ENCODE measurements around the gene CEP350.

CEP350 gene

GRCh38 chr1:179926850-179927205 is 27.8 kb upstream of the CEP350 start:
- Histone ChIP-seq H3K27ac (ENCODE audit: low read length) (no peak overlapping the region), H3K9me3 (ENCODE audit: control insufficient read depth in 1 of 2, low read length in 2 of 2) (no peaks in the 10 kb centered on the region), H3K36me3 (ENCODE audit: control insufficient read depth in 1 of 2, insufficient read depth in 2 of 2, low read length in 2 of 2) (peaks cover 0 to 6% of the 10 kb centered on the region in 2 donors), H3K4me3 (ENCODE audit: low read depth in 1 of 2, low read length in 2 of 2) (no peak overlapping the region), H3K27me3 (ENCODE audit: low read depth, low read length) (no peaks in the 10 kb centered on the region), H3K4me1 (ENCODE audit: control insufficient read depth in 1 of 2, insufficient read depth in 2 of 2, low read length in 2 of 2) (peaks cover 0 to 7% of the 10 kb centered on the region in 2 donors)

- Histone ChIP-seq H3K4me3 (ENCODE audit: low read depth in 1 of 2, low read length in 2 of 2) (no peak overlapping the region), H3K4me1 (ENCODE audit: control insufficient read depth in 1 of 2, insufficient read depth in 2 of 2, low read length in 2 of 2) (no peaks in the 10 kb centered on the region), H3K9me3 (ENCODE audit: control insufficient read depth in 1 of 2, low read length in 2 of 2) (no peaks in the 10 kb centered on the region), H3K27me3 (ENCODE audit: low read depth, low read length) (no peaks in the 10 kb centered on the region), H3K36me3 (ENCODE audit: control insufficient read depth in 1 of 2, insufficient read depth in 2 of 2, low read length in 2 of 2) (no peaks in the 10 kb centered on the region), H3K27ac (ENCODE audit: low read length) (no peak overlapping the region)
These were observed 24.4 kb upstream of the CEP350 start for GRCh38 chr1:179929955-179930798.

- Histone ChIP-seq H3K4me3 (ENCODE audit: low read depth in 1 of 2, low read length in 2 of 2) (no peak overlapping the region), H3K27me3 (ENCODE audit: low read depth, low read length) (no peaks in the 10 kb centered on the region), H3K36me3 (ENCODE audit: control insufficient read depth in 1 of 2, insufficient read depth in 2 of 2, low read length in 2 of 2) (no peaks in the 10 kb centered on the region), H3K9me3 (ENCODE audit: control insufficient read depth in 1 of 2, low read length in 2 of 2) (no peaks in the 10 kb centered on the region), H3K27ac (ENCODE audit: low read length) (no peak overlapping the region), H3K4me1 (ENCODE audit: control insufficient read depth in 1 of 2, insufficient read depth in 2 of 2, low read length in 2 of 2) (no peaks in the 10 kb centered on the region)
These were observed 23.7 kb upstream of the CEP350 start for GRCh38 chr1:179930867-179931266.

- H3K27ac ChIP-seq (ENCODE audit: low read length): no peak overlapping the region
- no peaks in the 10 kb centered on the region for H3K9me3 ChIP-seq (ENCODE audit: control insufficient read depth in 1 of 2, low read length in 2 of 2)
- no peaks in the 10 kb centered on the region for H3K4me1 ChIP-seq (ENCODE audit: control insufficient read depth in 1 of 2, insufficient read depth in 2 of 2, low read length in 2 of 2)
- no peak overlapping the region for H3K4me3 ChIP-seq (ENCODE audit: low read depth in 1 of 2, low read length in 2 of 2)
- H3K36me3 ChIP-seq (ENCODE audit: control insufficient read depth in 1 of 2, insufficient read depth in 2 of 2, low read length in 2 of 2): no peaks in the 10 kb centered on the region
- no peaks in the 10 kb centered on the region for H3K27me3 ChIP-seq (ENCODE audit: low read depth, low read length)
These were observed 21.4 kb upstream of the CEP350 start for GRCh38 chr1:179933219-179933618.

- Histone ChIP-seq H3K27me3 (ENCODE audit: low read depth, low read length) (no peaks in the 10 kb centered on the region), H3K36me3 (ENCODE audit: control insufficient read depth in 1 of 2, insufficient read depth in 2 of 2, low read length in 2 of 2) (no peaks in the 10 kb centered on the region), H3K4me3 (ENCODE audit: low read depth in 1 of 2, low read length in 2 of 2) (no peak overlapping the region), H3K9me3 (ENCODE audit: control insufficient read depth in 1 of 2, low read length in 2 of 2) (no peaks in the 10 kb centered on the region), H3K27ac (ENCODE audit: low read length) (no peak overlapping the region), H3K4me1 (ENCODE audit: control insufficient read depth in 1 of 2, insufficient read depth in 2 of 2, low read length in 2 of 2) (no peaks in the 10 kb centered on the region)
These were observed 18.6 kb upstream of the CEP350 start for GRCh38 chr1:179935909-179936496.

GRCh38 chr1:179937668-179938254 is 16.8 kb upstream of the CEP350 start:
- H3K27me3 ChIP-seq (ENCODE audit: low read depth, low read length): no peaks in the 10 kb centered on the region
- no peaks in the 10 kb centered on the region for H3K4me1 ChIP-seq (ENCODE audit: control insufficient read depth in 1 of 2, insufficient read depth in 2 of 2, low read length in 2 of 2)
- no peak overlapping the region for H3K27ac ChIP-seq (ENCODE audit: low read length)
- no peak overlapping the region for H3K4me3 ChIP-seq (ENCODE audit: low read depth in 1 of 2, low read length in 2 of 2)
- H3K36me3 ChIP-seq (ENCODE audit: control insufficient read depth in 1 of 2, insufficient read depth in 2 of 2, low read length in 2 of 2): no peaks in the 10 kb centered on the region
- no peaks in the 10 kb centered on the region for H3K9me3 ChIP-seq (ENCODE audit: control insufficient read depth in 1 of 2, low read length in 2 of 2)

GRCh38 chr1:179938752-179939151 is 15.9 kb upstream of the CEP350 start:
- no peaks in the 10 kb centered on the region for H3K27me3 ChIP-seq (ENCODE audit: low read depth, low read length)
- no peaks in the 10 kb centered on the region for H3K36me3 ChIP-seq (ENCODE audit: control insufficient read depth in 1 of 2, insufficient read depth in 2 of 2, low read length in 2 of 2)
- H3K4me3 ChIP-seq (ENCODE audit: low read depth in 1 of 2, low read length in 2 of 2): no peak overlapping the region
- H3K27ac ChIP-seq (ENCODE audit: low read length): no peak overlapping the region
- H3K9me3 ChIP-seq (ENCODE audit: control insufficient read depth in 1 of 2, low read length in 2 of 2): no peaks in the 10 kb centered on the region
- H3K4me1 ChIP-seq (ENCODE audit: control insufficient read depth in 1 of 2, insufficient read depth in 2 of 2, low read length in 2 of 2): no peaks in the 10 kb centered on the region

- H3K36me3 ChIP-seq (ENCODE audit: control insufficient read depth in 1 of 2, insufficient read depth in 2 of 2, low read length in 2 of 2): no peaks in the 10 kb centered on the region
- no peaks in the 10 kb centered on the region for H3K9me3 ChIP-seq (ENCODE audit: control insufficient read depth in 1 of 2, low read length in 2 of 2)
- no peaks in the 10 kb centered on the region for H3K4me1 ChIP-seq (ENCODE audit: control insufficient read depth in 1 of 2, insufficient read depth in 2 of 2, low read length in 2 of 2)
- no peak overlapping the region for H3K4me3 ChIP-seq (ENCODE audit: low read depth in 1 of 2, low read length in 2 of 2)
- H3K27ac ChIP-seq (ENCODE audit: low read length): no peak overlapping the region
- no peaks in the 10 kb centered on the region for H3K27me3 ChIP-seq (ENCODE audit: low read depth, low read length)
These were observed 14.7 kb upstream of the CEP350 start for GRCh38 chr1:179939941-179940340.

GRCh38 chr1:179941454-179941853 is 13.2 kb upstream of the CEP350 start:
- Histone ChIP-seq H3K36me3 (ENCODE audit: control insufficient read depth in 1 of 2, insufficient read depth in 2 of 2, low read length in 2 of 2) (no peaks in the 10 kb centered on the region), H3K9me3 (ENCODE audit: control insufficient read depth in 1 of 2, low read length in 2 of 2) (no peaks in the 10 kb centered on the region), H3K4me1 (ENCODE audit: control insufficient read depth in 1 of 2, insufficient read depth in 2 of 2, low read length in 2 of 2) (no peaks in the 10 kb centered on the region), H3K27me3 (ENCODE audit: low read depth, low read length) (no peaks in the 10 kb centered on the region), H3K27ac (ENCODE audit: low read length) (no peak overlapping the region), H3K4me3 (ENCODE audit: low read depth in 1 of 2, low read length in 2 of 2) (no peak overlapping the region)

GRCh38 chr1:179950651-179951050 is 4.0 kb upstream of the CEP350 start:
- H3K27ac ChIP-seq (ENCODE audit: low read length): no peak overlapping the region
- no peak overlapping the region for H3K4me3 ChIP-seq (ENCODE audit: low read depth in 1 of 2, low read length in 2 of 2)
- no peaks in the 10 kb centered on the region for H3K27me3 ChIP-seq (ENCODE audit: low read depth, low read length)

GRCh38 chr1:179951383-179952144 is 3.0 kb upstream of the CEP350 start:
- Histone ChIP-seq H3K27me3 (ENCODE audit: low read depth, low read length) (no peaks in the 10 kb centered on the region), H3K36me3 (ENCODE audit: control insufficient read depth in 1 of 2, insufficient read depth in 2 of 2, low read length in 2 of 2) (no peaks in the 10 kb centered on the region), H3K9me3 (ENCODE audit: control insufficient read depth in 1 of 2, low read length in 2 of 2) (no peaks in the 10 kb centered on the region), H3K27ac (ENCODE audit: low read length) (no peak overlapping the region), H3K4me3 (ENCODE audit: low read depth in 1 of 2, low read length in 2 of 2) (no peak overlapping the region), H3K4me1 (ENCODE audit: control insufficient read depth in 1 of 2, insufficient read depth in 2 of 2, low read length in 2 of 2) (peaks cover 4 to 8% of the 10 kb centered on the region in 2 donors)

More at GRCh38 chr1:179950651-179951050, 4.0 kb upstream of the CEP350 start:
- no peaks in the 10 kb centered on the region for H3K36me3 ChIP-seq (ENCODE audit: control insufficient read depth in 1 of 2, insufficient read depth in 2 of 2, low read length in 2 of 2)
- H3K4me1 ChIP-seq (ENCODE audit: control insufficient read depth in 1 of 2, insufficient read depth in 2 of 2, low read length in 2 of 2): peaks cover 0 to 4% of the 10 kb centered on the region in 2 donors
- no peaks in the 10 kb centered on the region for H3K9me3 ChIP-seq (ENCODE audit: control insufficient read depth in 1 of 2, low read length in 2 of 2)
